Tongue (tissue), 2 donors: ENCODE data around the gene HSPB9. TPM values are rescaled to one million over a fixed set of nuclear protein-coding genes. Genes with fewer than 3 reads are reported as not detected.
A peak's percentile ranks its signal among the peaks of the same experiment; 100 is the strongest.
"Not testable (repeated sequence)": the region's sequence is repeated elsewhere in the genome, so short reads cannot be mapped to it uniquely, and the experiment has no call there.

ENCODE experiments used
- DNase-seq: peaks from one replicate; pipeline ENCODE4 v3.0.0-alpha.2; 2015
- total RNA-seq: library from RNA; depleted of rRNA; stranded (reverse); fragments of >200 nt; gene quantifications from one replicate; pipeline ENCODE4 v1.2.3, GENCODE V29; 2014

Gene HSPB9
- total RNA-seq, 1 donor from 2014 or later, result not detected

- DNase-seq, result no peak
These were observed 2.3 kb upstream of the HSPB9 start for GRCh38 chr17:42120161-42120769.

GRCh38 chr17:42120770-42121769 is 1.5 kb upstream of the HSPB9 start, which contains the start of gene KAT2A:
Gene KAT2A (minus strand): TSS chr17:42121367. CDS start chr17:42121304, 63 bp downstream.
- peak; percentile 93 for DNase-seq

- no peak for DNase-seq
These were observed 1.7 kb downstream of the HSPB9 start for GRCh38 chr17:42124256-42124655.

- no peak for DNase-seq
These were observed 3.0 kb downstream of the HSPB9 start for GRCh38 chr17:42125565-42125964.

- DNase-seq, result no peak
These were observed 4.2 kb downstream of the HSPB9 start for GRCh38 chr17:42126836-42127235.

- DNase-seq, result no peak
These were observed 4.8 kb downstream of the HSPB9 start for GRCh38 chr17:42127414-42127813.

- no peak for DNase-seq
These were observed 6.7 kb downstream of the HSPB9 start for GRCh38 chr17:42129109-42129837.

GRCh38 chr17:42130310-42130936 is 7.8 kb downstream of the HSPB9 start:
- no peak for DNase-seq

GRCh38 chr17:42131232-42131631 is 8.6 kb downstream of the HSPB9 start:
- DNase-seq, result no peak

- DNase-seq, result no peak
These were observed 9.4 kb downstream of the HSPB9 start for GRCh38 chr17:42131981-42132432.

- peak; percentile 47 for DNase-seq
These were observed 10.3 kb downstream of the HSPB9 start for GRCh38 chr17:42132941-42133340.

- peak; percentile 54 for DNase-seq
These were observed 10.9 kb downstream of the HSPB9 start for GRCh38 chr17:42133461-42134041.

- DNase-seq, result no peak
These were observed 12.5 kb downstream of the HSPB9 start for GRCh38 chr17:42135151-42135550.

GRCh38 chr17:42135664-42136653 is 13.4 kb downstream of the HSPB9 start:
- DNase-seq, result no peak

- no peak for DNase-seq
These were observed 14.0 kb downstream of the HSPB9 start for GRCh38 chr17:42136654-42137051.

GRCh38 chr17:42138749-42139492 is 16.3 kb downstream of the HSPB9 start:
- DNase-seq, result peak; percentile 36

GRCh38 chr17:42140690-42141089 is 18.1 kb downstream of the HSPB9 start:
- not testable (repeated sequence) for DNase-seq

GRCh38 chr17:42141382-42141781 is 18.8 kb downstream of the HSPB9 start:
- DNase-seq, result no peak

GRCh38 chr17:42142371-42142896 is 19.8 kb downstream of the HSPB9 start:
- peak; percentile 68 for DNase-seq
